ENCODE measurements around the gene GPC5.
"Not testable (repeated sequence)": the region's sequence is repeated elsewhere in the genome, so short reads cannot be mapped to it uniquely, and the experiment has no call there.

The GPC5 gene

GRCh38 chr13:91368676-91369440 is 29.6 kb upstream of the GPC5 start:
- DNase-seq (ENCODE audit: low read depth in 3 of 3): no peak

GRCh38 chr13:91369441-91369831 is 29.0 kb upstream of the GPC5 start:
- DNase-seq (ENCODE audit: low read depth in 3 of 3): no peak

GRCh38 chr13:91370501-91370900 is 27.9 kb upstream of the GPC5 start:
- no peak for DNase-seq (ENCODE audit: low read depth in 3 of 3)

- DNase-seq (ENCODE audit: low read depth in 3 of 3): no peak
Observed at GRCh38 chr13:91372911-91373310, 25.5 kb upstream of the GPC5 start.

- no peak for DNase-seq (ENCODE audit: low read depth in 3 of 3)
Observed at GRCh38 chr13:91375116-91375729, 23.2 kb upstream of the GPC5 start.

GRCh38 chr13:91381371-91381770 is 17.1 kb upstream of the GPC5 start:
- DNase-seq (ENCODE audit: low read depth in 3 of 3): no peak

GRCh38 chr13:91383836-91384235 is 14.6 kb upstream of the GPC5 start:
- DNase-seq (ENCODE audit: low read depth in 3 of 3): no peak

- DNase-seq (ENCODE audit: low read depth in 3 of 3): no peak
Observed at GRCh38 chr13:91384896-91385295, 13.5 kb upstream of the GPC5 start.

- no peak for DNase-seq (ENCODE audit: low read depth in 3 of 3)
Observed at GRCh38 chr13:91389186-91389585, 9.2 kb upstream of the GPC5 start.

GRCh38 chr13:91397595-91397994 is 826 bp upstream of the GPC5 start:
- no peak for DNase-seq (ENCODE audit: low read depth in 3 of 3)

GRCh38 chr13:91399189-91400062 is 1.0 kb downstream of the GPC5 start:
- DNase-seq (ENCODE audit: low read depth in 3 of 3): no peak

- no peak for DNase-seq (ENCODE audit: low read depth in 3 of 3)
Observed at GRCh38 chr13:91400063-91400399, 1.6 kb downstream of the GPC5 start.

- no peak for DNase-seq (ENCODE audit: low read depth in 3 of 3)
Observed at GRCh38 chr13:91400671-91401070, 2.2 kb downstream of the GPC5 start.

GRCh38 chr13:91401920-91402319 is 3.5 kb downstream of the GPC5 start:
- DNase-seq (ENCODE audit: low read depth in 3 of 3): no peak

- DNase-seq (ENCODE audit: low read depth in 3 of 3): no peak
Observed at GRCh38 chr13:91405240-91405639, 6.8 kb downstream of the GPC5 start.

- DNase-seq (ENCODE audit: low read depth in 3 of 3): peak in 1 of 3 donors; percentile 13
Observed at GRCh38 chr13:91406619-91407018, 8.2 kb downstream of the GPC5 start.

- DNase-seq (ENCODE audit: low read depth in 3 of 3): no peak
Observed at GRCh38 chr13:91408971-91409370, 10.6 kb downstream of the GPC5 start.

- not testable (repeated sequence) for DNase-seq (ENCODE audit: low read depth in 3 of 3)
Observed at GRCh38 chr13:91416579-91416978, 18.2 kb downstream of the GPC5 start.

- DNase-seq (ENCODE audit: low read depth in 3 of 3): no peak
Observed at GRCh38 chr13:91417660-91418325, 19.4 kb downstream of the GPC5 start.

GRCh38 chr13:91426913-91427312 is 28.5 kb downstream of the GPC5 start:
- DNase-seq (ENCODE audit: low read depth in 3 of 3): no peak

GRCh38 chr13:91438674-91439073 is 40.3 kb downstream of the GPC5 start:
- DNase-seq (ENCODE audit: low read depth in 3 of 3): not testable (repeated sequence)

GRCh38 chr13:91450913-91451312 is 52.5 kb downstream of the GPC5 start:
- DNase-seq (ENCODE audit: low read depth in 3 of 3): no peak
